Amygdala (tissue), 56 donors: ENCODE results near the gene MAP4K3.
"Not testable (repeated sequence)": the region's sequence is repeated elsewhere in the genome, so short reads cannot be mapped to it uniquely, and the experiment has no call there.

Experiments used
- DNase-seq, 56 donors: peaks; one replicate each; lab custom pipeline; 2025; lab: John Stamatoyannopoulos, UW

MAP4K3 gene

DNA sequence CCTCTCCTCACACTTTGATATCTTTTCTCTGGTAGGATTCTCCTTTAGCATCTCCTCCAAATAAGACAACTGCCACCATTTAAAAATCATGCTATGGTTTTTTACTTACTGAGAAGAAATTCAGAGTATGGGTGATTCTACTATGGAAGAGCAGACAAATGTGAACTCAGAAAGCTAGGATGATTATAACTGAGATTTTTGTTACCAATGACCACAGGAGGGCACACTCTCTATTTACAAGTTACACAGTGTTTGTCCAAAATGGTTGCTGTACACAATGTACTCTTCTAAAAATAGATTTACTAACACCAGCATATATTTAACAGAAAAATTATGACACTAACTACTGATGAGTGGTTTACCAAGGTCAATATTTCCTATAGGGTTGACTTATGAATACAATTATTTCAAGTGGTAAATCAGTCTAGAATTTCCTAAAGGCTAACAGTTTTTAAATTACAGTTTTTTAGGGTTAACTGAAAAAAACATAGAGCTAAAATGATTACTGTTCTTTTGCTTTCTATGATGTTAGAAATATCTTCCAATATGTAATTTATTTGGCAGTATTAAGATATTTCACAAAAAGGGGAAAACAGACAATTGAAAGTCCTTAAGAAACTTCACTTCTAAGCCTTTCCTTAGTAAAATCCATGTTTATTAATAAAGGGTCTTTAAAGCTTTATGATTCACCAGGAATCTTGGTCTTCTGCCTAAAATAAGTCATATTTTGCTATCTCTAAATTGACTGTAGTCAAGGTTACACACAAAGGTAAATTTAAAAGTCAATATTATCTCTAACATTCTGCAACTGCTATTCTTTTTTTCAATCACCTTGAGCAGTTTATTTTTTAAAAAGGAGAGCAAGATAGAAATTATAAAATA is 57.2 kb downstream of the MAP4K3 start:
- peak in 5 of 56 donors; percentile 3 to 69 (median 10) for DNase-seq

- DNase-seq: no peak
Observed at GRCh38 chr2:39378968-39379367, 58.1 kb downstream of the MAP4K3 start.

DNA sequence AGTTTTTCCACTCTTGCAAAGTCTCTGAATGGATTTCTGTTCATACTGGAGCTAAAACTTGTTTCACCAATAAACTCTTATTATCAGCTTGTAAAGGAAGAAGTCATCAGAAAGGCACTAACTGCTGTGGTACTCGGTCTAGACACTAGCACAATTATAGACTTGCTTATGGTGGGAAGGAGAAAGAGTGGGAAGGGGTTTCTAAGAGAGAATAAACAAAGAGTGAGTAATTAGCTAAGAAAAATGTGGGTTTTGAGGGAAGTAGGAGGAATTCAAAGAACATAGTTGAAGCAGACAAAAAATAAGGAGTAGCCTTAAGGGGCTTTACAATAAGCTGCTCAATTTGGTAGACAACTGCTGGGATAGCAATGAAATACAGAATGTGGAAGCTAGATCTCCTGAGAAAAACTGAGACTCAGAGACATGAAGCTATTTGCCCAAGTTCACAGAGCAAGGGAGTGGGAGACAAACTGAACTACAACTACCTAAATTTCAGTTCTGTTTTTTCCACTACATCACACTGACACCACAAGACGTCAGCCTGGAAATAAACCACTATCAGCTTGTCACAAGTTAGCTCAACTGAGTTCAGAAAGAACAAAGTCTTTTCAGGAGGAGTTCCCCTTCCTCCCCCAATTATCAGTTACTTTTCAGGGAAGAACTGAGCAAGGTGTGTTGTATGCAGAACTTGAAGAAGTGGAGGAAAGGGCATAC is 59.7 kb downstream of the MAP4K3 start:
- DNase-seq: no peak

GRCh38 chr2:39375917-39376316 is 61.2 kb downstream of the MAP4K3 start:
- no peak for DNase-seq

DNA sequence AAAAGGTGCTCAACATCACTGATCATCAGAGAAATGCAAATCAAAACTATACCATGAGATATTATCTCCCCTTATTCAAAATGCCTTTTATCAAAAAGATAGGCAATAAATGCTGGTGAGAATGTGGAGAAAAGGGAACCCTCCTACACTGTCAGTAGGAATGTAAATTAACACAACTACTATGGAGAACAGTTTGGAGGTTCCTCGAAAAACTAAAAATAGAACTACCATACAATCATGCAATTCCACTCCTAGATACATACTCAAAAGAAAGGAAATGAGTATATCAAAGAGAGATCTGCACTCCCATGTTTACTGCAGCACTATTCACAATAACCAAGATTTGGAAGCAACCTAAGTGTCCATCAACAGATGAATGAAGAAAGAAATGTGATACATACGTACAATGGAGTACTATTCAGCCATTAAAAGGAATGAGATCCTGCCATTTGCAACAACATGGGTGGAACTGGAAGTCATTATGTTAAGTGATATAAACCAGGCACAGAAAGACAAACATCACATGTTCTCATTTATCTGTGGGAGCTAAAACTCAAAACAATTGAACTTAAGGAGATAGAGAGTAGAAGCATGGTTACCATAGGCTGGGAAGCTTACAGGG is 63.8 kb downstream of the MAP4K3 start:
- DNase-seq: no peak

DNA sequence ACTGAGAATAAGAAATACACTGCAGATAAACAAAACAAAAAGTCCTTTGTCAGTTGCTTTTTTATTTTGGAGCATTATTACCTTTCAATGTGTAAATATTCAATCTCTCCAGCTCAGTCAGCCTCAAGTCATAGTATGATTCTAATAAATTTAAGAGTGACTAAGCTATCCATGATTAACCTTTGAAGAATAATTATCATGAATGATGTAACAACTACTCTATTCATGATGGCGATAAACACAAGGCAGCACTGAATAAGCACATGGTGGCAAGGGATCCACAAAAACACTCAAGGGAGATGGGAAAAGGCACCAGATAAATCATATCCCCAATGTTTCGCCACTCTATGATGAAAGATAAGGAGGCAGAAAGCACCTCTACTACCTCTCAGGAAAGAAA is 67.0 kb downstream of the MAP4K3 start:
- no peak for DNase-seq

DNA sequence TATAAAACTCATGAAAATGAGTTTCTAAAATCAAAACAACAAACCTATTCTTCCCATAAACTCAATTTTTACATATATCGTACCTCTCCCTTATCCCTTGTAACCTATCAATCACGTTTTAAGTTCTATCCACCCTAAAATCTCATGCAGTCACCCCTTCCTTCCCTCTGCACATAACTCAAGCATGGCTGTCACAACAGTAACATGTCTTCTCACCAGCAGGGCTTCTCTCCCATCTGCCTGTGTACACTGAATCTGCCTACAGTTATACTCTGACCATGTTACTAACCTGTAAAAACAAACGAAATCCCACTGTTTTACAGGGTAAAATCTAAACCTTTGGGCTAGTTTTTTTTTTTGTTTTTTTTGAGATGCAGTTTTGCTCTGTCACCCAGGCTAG is 68.2 kb downstream of the MAP4K3 start:
- no peak for DNase-seq

GRCh38 chr2:39368376-39368775 is 68.7 kb downstream of the MAP4K3 start:
- no peak for DNase-seq

GRCh38 chr2:39362595-39362994 is 74.5 kb downstream of the MAP4K3 start:
- DNase-seq: no peak

DNA sequence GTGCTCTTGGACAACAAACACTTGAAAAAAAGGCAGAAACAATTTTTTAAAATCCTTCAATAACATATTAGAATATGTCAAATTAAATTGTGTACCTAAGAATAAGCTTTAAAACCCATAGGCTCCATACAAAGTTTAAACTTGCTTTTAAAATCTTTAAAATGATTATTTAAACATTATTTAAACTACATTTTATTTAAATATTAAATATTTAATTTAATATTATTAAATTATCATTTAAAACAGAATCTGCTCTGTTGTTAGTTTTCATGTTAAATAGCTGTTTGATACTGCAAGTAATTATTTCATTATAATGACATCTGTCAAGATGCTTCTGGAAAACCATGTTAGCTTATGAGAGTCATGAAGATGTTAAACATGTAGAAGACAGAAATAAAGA is 75.6 kb downstream of the MAP4K3 start:
- DNase-seq: no peak

GRCh38 chr2:39360342-39360741 is 76.7 kb downstream of the MAP4K3 start:
- not testable (repeated sequence) for DNase-seq

GRCh38 chr2:39359453-39360038 is 77.5 kb downstream of the MAP4K3 start:
- DNase-seq: no peak

DNA sequence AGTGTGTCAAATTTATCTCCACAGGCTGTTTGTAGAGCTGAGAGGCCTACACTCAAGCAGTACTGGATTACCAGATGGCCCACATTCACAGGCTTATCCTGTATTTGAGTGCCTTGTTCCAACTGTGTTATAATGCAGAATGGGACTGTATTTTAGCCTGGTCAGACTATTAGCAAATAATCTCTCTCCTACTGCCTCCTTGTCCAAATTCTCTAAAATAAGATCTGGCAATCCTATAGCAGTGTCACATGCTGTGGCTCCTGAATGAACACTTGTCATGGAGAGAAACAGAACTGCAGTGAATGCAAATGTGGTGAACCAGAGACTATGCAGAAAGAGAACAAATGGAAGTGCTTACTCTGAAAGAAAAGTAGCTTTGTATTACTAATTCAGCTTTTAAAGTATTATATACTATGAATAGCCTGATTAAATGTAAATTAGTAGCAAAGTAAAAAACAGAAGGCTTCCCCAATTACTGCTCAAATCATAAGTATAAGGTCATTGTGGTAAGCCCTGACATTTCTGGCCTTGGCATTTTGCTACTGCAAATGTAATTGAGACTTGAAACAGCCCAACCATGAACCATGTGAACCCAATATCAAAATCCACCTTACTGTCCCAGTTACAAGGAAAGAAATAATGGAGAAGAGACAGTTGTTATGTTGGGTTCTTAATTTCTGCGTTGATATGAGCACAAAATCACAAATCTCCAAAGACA is 80.0 kb downstream of the MAP4K3 start:
- peak in 12 of 56 donors; percentile 2 to 52 (median 13) for DNase-seq

DNA sequence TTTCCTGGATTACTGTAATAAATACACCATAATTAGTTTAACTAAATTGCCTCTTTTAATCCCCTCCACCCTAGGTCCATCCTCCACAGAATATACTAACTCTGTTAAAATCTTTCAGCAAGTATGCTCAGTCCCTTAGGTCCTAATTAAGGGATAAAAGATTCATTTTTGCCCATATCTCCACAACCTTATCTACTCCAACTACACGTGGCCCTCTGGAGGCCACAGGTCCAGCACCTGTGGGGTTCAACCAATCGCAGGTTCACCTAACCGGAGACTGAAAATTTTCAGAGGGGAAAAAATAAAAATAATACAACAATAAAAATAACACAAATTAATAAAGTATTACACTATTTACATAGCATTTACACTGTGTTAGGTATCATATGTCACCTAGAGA is 86.4 kb downstream of the MAP4K3 start:
- no peak for DNase-seq

- DNase-seq: no peak
Observed at GRCh38 chr2:39338502-39338901, 98.6 kb downstream of the MAP4K3 start.

GRCh38 chr2:39335930-39336329 is 101.2 kb downstream of the MAP4K3 start:
- no peak for DNase-seq

- DNase-seq: no peak
Observed at GRCh38 chr2:39334978-39335377, 102.1 kb downstream of the MAP4K3 start.

DNA sequence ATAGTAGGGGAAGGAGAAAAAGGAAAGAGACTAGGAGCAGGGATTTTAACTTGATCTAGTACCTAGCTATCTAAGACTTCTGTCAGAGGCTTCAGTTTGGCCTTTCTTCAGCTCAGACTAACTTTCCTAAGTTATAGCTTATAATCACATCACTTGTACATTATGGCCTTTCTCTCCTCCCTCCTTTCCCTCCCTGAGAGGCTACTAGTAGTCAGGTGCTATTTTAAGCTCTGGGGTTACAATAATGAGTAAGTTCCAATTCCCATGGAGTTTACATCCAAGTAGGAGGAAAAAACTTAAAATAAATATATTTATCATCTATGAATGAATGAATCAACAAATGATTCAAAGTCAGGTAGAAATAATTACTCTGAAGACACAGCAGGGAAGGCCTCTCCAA is 102.6 kb downstream of the MAP4K3 start:
- no peak for DNase-seq

DNA sequence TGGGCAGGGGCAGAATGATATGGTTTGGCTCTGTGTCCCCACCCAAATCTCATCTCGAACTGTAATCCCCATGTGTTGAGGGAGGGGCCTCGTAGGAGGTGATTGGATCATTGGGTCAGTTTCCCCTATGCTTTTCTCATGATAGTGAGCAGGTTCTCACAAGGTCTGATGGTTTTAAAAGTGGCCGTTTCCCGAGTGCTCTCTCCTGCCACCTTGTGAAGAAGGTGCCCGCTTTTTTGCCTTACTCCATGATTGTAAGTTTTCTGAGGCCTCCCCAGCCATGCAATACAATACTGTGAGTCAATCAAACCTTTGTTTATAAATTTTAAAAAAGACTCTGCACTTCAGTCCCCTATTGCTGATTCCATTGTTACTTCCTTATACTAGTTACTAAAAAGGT is 110.4 kb downstream of the MAP4K3 start:
- no peak for DNase-seq

GRCh38 chr2:39325966-39326365 is 111.1 kb downstream of the MAP4K3 start:
- no peak for DNase-seq
